B cell (primary cell): ENCODE measurements around the gene KDELR3. TPM values are rescaled to one million over a fixed set of nuclear protein-coding genes. Genes with fewer than 3 reads are reported as not detected.

Source experiments
- ATAC-seq: fragments of 200-7000 bp; cut with Tn5 transposase; one replicate; pipeline ENCODE4 v1.10.0; 2021; ENCODE audit warnings: low read depth, mild to moderate bottlenecking, moderate number of reproducible peaks, moderate library complexity
- CTCF ChIA-PET: fragments of 350-600 bp; sonication (Branson Sonifier 250); formaldehyde crosslinking; loops from one replicate; lab custom pipeline; 2021; ENCODE audit warnings: antibody characterized with exemption, inconsistent platforms; lab: Charles Lee
- POLR2A ChIA-PET: fragments of 350-600 bp; sonication (Branson Sonifier 250); formaldehyde crosslinking; loops from one replicate; lab custom pipeline; 2021; ENCODE audit warnings: antibody characterized with exemption; lab: Charles Lee
- DNase-seq: peaks from one replicate; pipeline ENCODE4 v3.0.0; 2013
- H2AFZ ChIP-seq: 2 replicates; pipeline ENCODE4 v1.6.1; 2012; ENCODE audit warnings: mild to moderate bottlenecking, low read depth, low read length; ENCODE audit not compliant: insufficient read depth, poor library complexity, severe bottlenecking
- H3K27ac ChIP-seq, 2 donors: 1 replicate in 1 of 2; 2 replicates in 1 of 2; pipeline ENCODE4 v1.5.1; 2012 to 2013; ENCODE audit warnings: low read length in 2 of 2, mild to moderate bottlenecking in 2 of 2, moderate library complexity in 1 of 2
- H3K27me3 ChIP-seq, 4 experiments: fragments of 200-600 bp in 1 of 4; sonication (generic) in 1 of 4; replicated peaks in 1 of 4; 1 replicate in 2 of 4; 2 replicates in 2 of 4; pipeline versions ENCODE4 v1.6.1 to v1.7.0; 2013 to 2016; ENCODE audit warnings: low read length in 3 of 4, mild to moderate bottlenecking in 2 of 4, mixed read lengths in 1 of 4, moderate library complexity in 1 of 4; ENCODE audit not compliant: insufficient read depth in 4 of 4, control insufficient read depth in 3 of 4; ENCODE audit errors: control extremely low read depth in 1 of 4
- H3K36me3 ChIP-seq, 2 experiments: replicated peaks in 1 of 2; 1 replicate in 1 of 2; 2 replicates in 1 of 2; pipeline versions ENCODE4 v1.6.1 to v1.7.1; 2013; ENCODE audit warnings: low read length in 1 of 2; ENCODE audit not compliant: insufficient read depth in 2 of 2, control insufficient read depth in 1 of 2; ENCODE audit errors: control extremely low read depth in 1 of 2, extremely low read depth in 1 of 2
- H3K4me1 ChIP-seq, 2 donors: fragments of 200-600 bp in 1 of 2; sonication (generic) in 1 of 2; 1 replicate in 1 of 2; 2 replicates in 1 of 2; pipeline versions ENCODE4 v1.5.1 to v1.6.1; 2013 to 2017; ENCODE audit warnings: low read length in 2 of 2; ENCODE audit not compliant: control insufficient read depth in 2 of 2, insufficient read depth in 2 of 2
- H3K4me2 ChIP-seq: replicated peaks from 2 replicates; pipeline ENCODE3; 2012; ENCODE audit warnings: mild to moderate bottlenecking, low read depth, low read length; ENCODE audit not compliant: poor library complexity, severe bottlenecking
- H3K4me3 ChIP-seq, 5 experiments: fragments of 200-600 bp in 1 of 5; sonication (generic) in 1 of 5; 1 replicate in 3 of 5; 2 replicates in 2 of 5; pipeline versions ENCODE4 v1.5.1 to v1.7.0; 2011 to 2016; ENCODE audit warnings: low read length in 4 of 5, mild to moderate bottlenecking in 4 of 5, low read depth in 2 of 5, control low read depth in 1 of 5, moderate library complexity in 1 of 5; ENCODE audit not compliant: insufficient read depth in 1 of 5; ENCODE audit errors: control extremely low read depth in 1 of 5, extremely low read depth in 1 of 5
- H3K79me2 ChIP-seq: fragments of 200-600 bp; sonication (generic); one replicate; pipeline ENCODE4 v1.6.0; 2016; ENCODE audit warnings: low read length; ENCODE audit not compliant: control insufficient read depth, insufficient read depth
- H3K9ac ChIP-seq: fragments of 200-600 bp; sonication (generic); 2 replicates; pipeline ENCODE4 v1.6.1; 2017; ENCODE audit warnings: mild to moderate bottlenecking, low read length, moderate library complexity
- H3K9me3 ChIP-seq, 3 donors: one replicate each; pipeline versions ENCODE4 v1.6.1 to v1.7.1; 2013; ENCODE audit warnings: low read length in 2 of 3; ENCODE audit not compliant: control insufficient read depth in 2 of 3, insufficient read depth in 1 of 3; ENCODE audit errors: control extremely low read depth in 1 of 3
- H4K20me1 ChIP-seq: 2 replicates; pipeline ENCODE4 v1.6.0; 2012; ENCODE audit warnings: mild to moderate bottlenecking, low read length; ENCODE audit not compliant: insufficient read depth, control insufficient read depth, poor library complexity, severe bottlenecking
- H3K27ac Mint-ChIP-seq: one replicate; pipeline ENCODE4 v1.8.0; 2021; ENCODE audit warnings: mixed read lengths
- H3K27me3 Mint-ChIP-seq: one replicate; pipeline ENCODE4 v1.8.0; 2021; ENCODE audit warnings: mixed read lengths
- H3K4me1 Mint-ChIP-seq: one replicate; pipeline ENCODE4 v1.8.0; 2021; ENCODE audit warnings: mixed read lengths
- H3K4me3 Mint-ChIP-seq: one replicate; pipeline ENCODE4 v1.8.0; 2021; ENCODE audit warnings: mixed read lengths
- H3K9me3 Mint-ChIP-seq: one replicate; pipeline ENCODE4 v1.8.0; 2022; ENCODE audit warnings: mixed read lengths; ENCODE audit not compliant: insufficient read depth
- EZH2 ChIP-seq: IDR thresholded peaks from 2 replicates; pipeline ENCODE4 v1.6.1; 2012; ENCODE audit warnings: borderline replicate concordance, low read depth, mild to moderate bottlenecking, moderate library complexity, low read length; ENCODE audit not compliant: insufficient read depth, poor library complexity, severe bottlenecking
- WGBS: methylation state at CpG from one replicate; pipeline ENCODE4 v1.1.5; 2013; ENCODE audit warnings: missing lambda C conversion rate; ENCODE audit not compliant: insufficient coverage; 5-methylcytosine and 5-hydroxymethylcytosine counted together
- intact Hi-C: fragments of 100-400 bp; cut with micrococcal nuclease; formaldehyde crosslinking; loops from one replicate; pipeline ENCODE4 v1.10.0; 2022
- polyA plus RNA-seq: library from polyadenylated mRNA; depleted of rRNA; stranded (reverse); fragments of >200 nt; gene quantifications from 2 replicates; pipeline ENCODE4 v1.2.3, GENCODE V29; 2012
- total RNA-seq, 2 donors: library from RNA; stranded (reverse); fragments of 120-200 nt in 1 of 2; gene quantifications; 1 replicate in 1 of 2; 2 replicates in 1 of 2; pipeline versions ENCODE4 v1.2.3 to v1.2.4, GENCODE V29; 2013 to 2022
- TF ChIP-seq, protein P1 (sequence below): fragments of 200-600 bp; IDR thresholded peaks from one replicate; pipeline ENCODE4 v1.8.0; 2022; ENCODE audit warnings: antibody characterized with exemption, mild to moderate bottlenecking

The KDELR3 gene
- total and polyA plus RNA-seq, 2 donors (not counting 1 experiment from before 2014, with no cell fraction given), result not detected

- Histone ChIP-seq H3K9me3 (peaks cover 0 to 6% (median 0%) of the 10 kb centered on the region in 3 donors), H3K79me2 (no peaks in the 10 kb centered on the region), H4K20me1 (no peaks in the 10 kb centered on the region), H3K27me3 (peaks cover 0 to 76% (median 31%) of the 10 kb centered on the region in 4 experiments), H3K4me1 (peaks cover 17 to 20% of the 10 kb centered on the region in 2 donors), H3K4me2 (no peak overlapping the region), H3K36me3 (no peaks in the 10 kb centered on the region), H3K4me3 (no peak overlapping the region), H3K27ac (no peak overlapping the region), H2AFZ (no peak overlapping the region), H3K9ac (no peak overlapping the region)
- Mint-ChIP-seq H3K4me1 (peaks cover 20% of the 10 kb centered on the region), H3K27ac (no peak overlapping the region), H3K27me3 (peaks cover 58% of the 10 kb centered on the region), H3K9me3 (no peaks in the 10 kb centered on the region), H3K4me3 (no peak overlapping the region)
- TF ChIP-seq, protein P1, sequence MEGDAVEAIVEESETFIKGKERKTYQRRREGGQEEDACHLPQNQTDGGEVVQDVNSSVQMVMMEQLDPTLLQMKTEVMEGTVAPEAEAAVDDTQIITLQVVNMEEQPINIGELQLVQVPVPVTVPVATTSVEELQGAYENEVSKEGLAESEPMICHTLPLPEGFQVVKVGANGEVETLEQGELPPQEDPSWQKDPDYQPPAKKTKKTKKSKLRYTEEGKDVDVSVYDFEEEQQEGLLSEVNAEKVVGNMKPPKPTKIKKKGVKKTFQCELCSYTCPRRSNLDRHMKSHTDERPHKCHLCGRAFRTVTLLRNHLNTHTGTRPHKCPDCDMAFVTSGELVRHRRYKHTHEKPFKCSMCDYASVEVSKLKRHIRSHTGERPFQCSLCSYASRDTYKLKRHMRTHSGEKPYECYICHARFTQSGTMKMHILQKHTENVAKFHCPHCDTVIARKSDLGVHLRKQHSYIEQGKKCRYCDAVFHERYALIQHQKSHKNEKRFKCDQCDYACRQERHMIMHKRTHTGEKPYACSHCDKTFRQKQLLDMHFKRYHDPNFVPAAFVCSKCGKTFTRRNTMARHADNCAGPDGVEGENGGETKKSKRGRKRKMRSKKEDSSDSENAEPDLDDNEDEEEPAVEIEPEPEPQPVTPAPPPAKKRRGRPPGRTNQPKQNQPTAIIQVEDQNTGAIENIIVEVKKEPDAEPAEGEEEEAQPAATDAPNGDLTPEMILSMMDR, result no peak
- no peak for TF ChIP-seq EZH2
- DNase-seq (no peak), ATAC-seq (no peak)
- intact Hi-C loops, result no loop called here
- 19% methylated on average over 23 of the region's 28 CpGs for WGBS
- CTCF ChIA-PET, result no interaction called here
- POLR2A ChIA-PET, result no interaction called here
Observed at GRCh38 chr22:38462960-38463784, 4.7 kb upstream of the KDELR3 start.
